Measurements from ENCODE around the gene PDGFRB. TPM values are rescaled to one million over a fixed set of nuclear protein-coding genes. Genes with fewer than 3 reads are reported as not detected.
"Not testable (repeated sequence)": the region's sequence is repeated elsewhere in the genome, so short reads cannot be mapped to it uniquely, and the experiment has no call there.

Gene PDGFRB
- total RNA-seq, 1 donor from 2014 or later, result 4.6 TPM

GRCh38 chr5:150085950-150086715 lies 69.5 kb downstream of the PDGFRB start, which contains the start of gene CSF1R:
Gene CSF1R, minus strand, starts transcription at chr5:150086554. Its CDS starts 127 bp downstream, at chr5:150086427.
- TF ChIP-seq CTCF (conservative IDR thresholded peaks at IDR 0.05; ENCODE audit: low read depth, low read length), result no peak
- DNase-seq (ENCODE audit: low read depth), result no peak
- no peak within 1 kb of the TSS for H3K4me3 ChIP-seq (ENCODE audit: low read depth, low read length)

GRCh38 chr5:150085191-150085912 lies 70.3 kb downstream of the PDGFRB start:
- H3K4me3 ChIP-seq (ENCODE audit: low read depth, low read length), result no peak overlapping the region
- no peak for DNase-seq (ENCODE audit: low read depth)
- no peak for TF ChIP-seq CTCF (conservative IDR thresholded peaks at IDR 0.05; ENCODE audit: low read depth, low read length)

GRCh38 chr5:150084754-150085153 lies 70.9 kb downstream of the PDGFRB start:
- not testable (repeated sequence) for H3K4me3 ChIP-seq (ENCODE audit: low read depth, low read length); DNase-seq (ENCODE audit: low read depth)

- H3K4me3 ChIP-seq (ENCODE audit: low read depth, low read length), result no peak overlapping the region
- no peak for TF ChIP-seq CTCF (conservative IDR thresholded peaks at IDR 0.05; ENCODE audit: low read depth, low read length)
- no peak for DNase-seq (ENCODE audit: low read depth)
These were observed 72.8 kb downstream of the PDGFRB start for GRCh38 chr5:150082889-150083288.

GRCh38 chr5:150082374-150082773 lies 73.3 kb downstream of the PDGFRB start:
- no peak for DNase-seq (ENCODE audit: low read depth)
- no peak for TF ChIP-seq CTCF (conservative IDR thresholded peaks at IDR 0.05; ENCODE audit: low read depth, low read length)
- no peak overlapping the region for H3K4me3 ChIP-seq (ENCODE audit: low read depth, low read length)

- no peak for DNase-seq (ENCODE audit: low read depth)
- TF ChIP-seq CTCF (conservative IDR thresholded peaks at IDR 0.05; ENCODE audit: low read depth, low read length), result no peak
- H3K4me3 ChIP-seq (ENCODE audit: low read depth, low read length), result no peak overlapping the region
These were observed 73.9 kb downstream of the PDGFRB start for GRCh38 chr5:150081541-150082283.

Measured in epithelial cell of proximal tubule (primary cell).